Stimulated activated CD8-positive, alpha-beta memory T cell treated with anti-CD3 and anti-CD28 coated beads, Interleukin-12 subunit alpha, Interleukin-12 subunit beta, amount 100 ng/mL, for 24 hours (primary cell): ENCODE results near the gene CRB2.

Experiments
- DNase-seq: peaks from one replicate; pipeline ENCODE4 v3.0.0-alpha.2; 2020; ENCODE audit errors: extremely low read depth

The CRB2 gene

DNA sequence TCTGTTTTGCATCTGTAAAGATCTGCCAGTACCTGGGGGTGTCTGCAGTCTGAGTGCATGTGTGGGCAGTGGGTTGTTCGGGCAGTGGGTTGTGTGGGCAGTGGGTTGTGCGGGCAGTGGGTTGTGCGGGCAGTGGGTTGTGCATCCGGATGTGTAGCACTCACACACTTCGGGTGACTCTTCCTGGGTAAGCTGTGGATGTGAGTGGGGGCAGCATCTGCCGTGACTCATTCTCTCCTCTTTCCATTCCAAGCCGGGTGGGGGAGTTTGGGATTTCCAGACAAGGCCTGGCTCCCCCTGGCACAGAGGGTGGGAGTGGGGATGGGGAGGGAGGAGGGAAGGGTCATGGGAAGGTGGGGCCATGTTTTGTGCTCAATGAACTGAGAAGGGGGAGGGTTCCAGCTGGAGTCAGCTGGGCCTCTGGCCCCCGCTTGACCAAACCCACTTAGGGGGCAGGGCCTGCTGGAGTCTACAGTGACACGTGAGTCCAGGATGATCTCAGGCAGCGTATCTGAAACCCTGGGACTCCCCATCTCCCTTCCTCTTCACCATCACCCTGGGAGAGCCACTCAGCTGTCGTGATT, 8.3 kb downstream of the CRB2 start:
- no peak for DNase-seq

DNA sequence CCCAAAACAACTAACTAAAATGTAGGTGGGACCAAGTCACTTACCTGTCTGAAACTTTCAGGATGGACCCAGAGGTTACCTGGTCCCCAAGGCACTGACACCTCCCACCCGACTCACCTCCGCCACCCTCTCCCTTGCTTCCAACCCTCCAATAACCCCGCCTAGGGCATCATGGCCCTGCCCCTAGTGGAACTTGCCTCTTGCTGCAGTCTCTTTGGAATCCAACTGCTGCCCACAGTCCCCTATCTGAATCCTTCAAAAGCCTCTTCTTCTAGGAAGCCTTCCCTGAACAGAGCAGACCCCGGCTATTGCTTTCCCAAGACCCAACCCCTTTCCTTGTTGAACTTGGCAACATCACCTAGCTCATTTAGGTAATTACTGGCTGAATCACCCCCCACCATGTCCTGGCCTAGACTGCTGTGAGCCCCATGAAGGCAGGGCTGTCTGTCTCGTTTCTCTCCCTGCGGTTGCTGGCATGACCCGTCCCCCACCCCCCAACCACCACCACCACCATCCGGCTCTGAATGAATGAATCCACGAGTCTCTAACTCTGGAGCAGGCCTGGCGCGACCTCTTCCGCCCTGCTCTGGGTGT, 9.4 kb downstream of the CRB2 start:
- no peak for DNase-seq

DNA sequence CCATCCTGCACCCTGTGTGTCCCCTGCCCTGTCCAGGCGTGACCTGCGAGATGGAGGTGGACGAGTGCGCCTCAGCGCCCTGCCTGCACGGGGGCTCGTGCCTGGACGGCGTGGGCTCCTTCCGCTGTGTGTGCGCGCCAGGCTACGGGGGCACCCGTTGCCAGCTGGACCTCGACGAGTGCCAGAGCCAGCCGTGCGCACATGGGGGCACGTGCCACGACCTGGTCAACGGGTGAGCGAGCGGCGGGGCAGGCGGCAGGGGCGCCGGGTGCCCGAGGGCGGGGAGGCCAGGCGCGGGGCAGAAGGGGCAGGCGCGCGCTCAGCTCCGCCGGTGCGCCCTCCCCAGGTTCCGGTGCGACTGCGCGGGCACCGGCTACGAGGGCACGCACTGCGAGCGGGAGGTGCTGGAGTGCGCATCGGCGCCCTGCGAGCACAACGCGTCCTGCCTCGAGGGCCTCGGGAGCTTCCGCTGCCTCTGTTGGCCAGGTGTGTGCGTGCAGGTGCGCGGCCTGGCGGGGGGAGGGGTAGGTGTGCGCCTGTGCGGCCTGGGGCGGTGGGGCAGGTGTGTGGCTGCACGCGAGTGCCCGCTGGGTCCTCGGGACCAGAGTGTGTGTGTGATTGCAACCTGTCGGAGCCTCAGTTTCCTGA, 10.0 kb downstream of the CRB2 start:
- DNase-seq, result no peak

DNA sequence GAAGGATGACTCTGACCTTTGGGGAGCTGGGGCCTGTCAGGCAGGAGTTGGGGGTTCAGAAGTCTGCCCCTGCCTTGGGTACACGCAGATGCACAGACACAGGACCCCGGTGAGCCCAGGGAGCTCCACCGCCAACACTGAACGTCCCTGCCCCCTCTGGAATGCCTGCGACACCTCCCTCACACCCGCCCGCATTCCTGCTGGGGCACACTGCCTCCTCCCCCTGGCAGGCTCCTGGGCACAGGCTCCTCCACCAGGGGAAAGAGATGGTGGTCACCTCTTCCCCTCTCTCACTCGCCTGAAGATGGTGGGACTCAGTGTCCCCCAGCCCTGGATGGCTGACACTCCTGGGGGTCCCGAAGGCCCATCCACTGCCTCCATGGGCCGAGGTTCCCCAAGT, 12.0 kb downstream of the CRB2 start:
- DNase-seq, result no peak

DNA sequence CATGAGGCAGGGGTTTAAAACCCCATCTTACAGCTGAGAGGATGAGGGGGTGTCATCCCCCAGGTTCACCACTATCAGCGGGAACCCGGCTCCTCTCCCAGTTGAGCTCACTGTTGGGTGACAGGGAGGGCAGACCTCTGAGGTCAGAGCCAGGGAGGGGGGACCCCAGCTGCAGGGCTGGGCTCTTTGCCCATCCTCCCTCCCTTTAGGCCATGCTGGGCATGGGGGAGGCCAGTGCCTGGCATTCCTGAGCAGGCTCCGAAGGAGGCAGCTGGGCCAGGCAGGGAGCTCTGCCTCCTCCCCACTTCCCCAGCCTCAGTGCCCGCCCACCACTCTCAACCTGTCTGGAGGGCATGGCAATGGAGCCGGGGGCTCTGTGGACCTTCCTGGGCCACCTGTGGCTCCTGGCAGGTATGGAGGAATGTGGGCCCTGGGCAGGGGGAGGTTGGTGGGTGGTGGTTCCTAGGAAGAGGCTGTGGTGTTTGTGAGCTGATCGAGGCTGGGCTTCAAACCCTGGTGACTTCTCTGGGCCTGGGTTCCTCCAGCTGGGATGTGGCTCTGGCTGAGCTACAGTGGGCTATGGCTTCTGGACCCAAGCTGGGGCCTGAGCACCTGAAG, 12.6 kb downstream of the CRB2 start:
- no peak for DNase-seq

DNA sequence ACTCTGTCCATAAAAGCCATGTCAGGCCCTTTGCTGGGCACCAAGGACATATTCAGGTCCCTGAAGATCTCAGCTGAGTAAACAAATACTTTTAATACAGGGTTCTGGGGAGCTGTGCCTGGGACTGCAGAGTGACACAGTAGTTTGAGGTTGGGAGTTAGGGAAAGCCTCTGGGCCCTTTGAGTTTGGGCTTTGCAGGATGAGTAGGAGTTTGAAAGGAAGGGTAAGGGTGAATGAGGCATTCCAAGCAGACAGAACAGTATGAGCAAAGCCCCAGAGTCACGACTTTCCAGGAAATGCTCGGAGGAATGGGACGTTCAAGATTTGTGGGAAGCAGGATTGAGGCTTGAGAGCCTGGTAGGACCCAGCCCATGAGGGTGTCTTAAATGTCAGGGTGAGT, 13.3 kb downstream of the CRB2 start:
- no peak for DNase-seq

DNA sequence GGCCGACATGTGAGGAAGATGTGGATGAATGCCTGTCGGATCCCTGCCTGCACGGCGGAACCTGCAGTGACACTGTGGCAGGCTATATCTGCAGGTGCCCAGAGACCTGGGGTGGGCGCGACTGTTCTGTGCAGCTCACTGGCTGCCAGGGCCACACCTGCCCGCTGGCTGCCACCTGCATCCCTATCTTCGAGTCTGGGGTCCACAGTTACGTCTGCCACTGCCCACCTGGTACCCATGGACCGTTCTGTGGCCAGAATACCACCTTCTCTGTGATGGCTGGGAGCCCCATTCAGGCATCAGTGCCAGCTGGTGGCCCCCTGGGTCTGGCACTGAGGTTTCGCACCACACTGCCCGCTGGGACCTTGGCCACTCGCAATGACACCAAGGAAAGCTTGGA, 14.1 kb downstream of the CRB2 start:
- no peak for DNase-seq

DNA sequence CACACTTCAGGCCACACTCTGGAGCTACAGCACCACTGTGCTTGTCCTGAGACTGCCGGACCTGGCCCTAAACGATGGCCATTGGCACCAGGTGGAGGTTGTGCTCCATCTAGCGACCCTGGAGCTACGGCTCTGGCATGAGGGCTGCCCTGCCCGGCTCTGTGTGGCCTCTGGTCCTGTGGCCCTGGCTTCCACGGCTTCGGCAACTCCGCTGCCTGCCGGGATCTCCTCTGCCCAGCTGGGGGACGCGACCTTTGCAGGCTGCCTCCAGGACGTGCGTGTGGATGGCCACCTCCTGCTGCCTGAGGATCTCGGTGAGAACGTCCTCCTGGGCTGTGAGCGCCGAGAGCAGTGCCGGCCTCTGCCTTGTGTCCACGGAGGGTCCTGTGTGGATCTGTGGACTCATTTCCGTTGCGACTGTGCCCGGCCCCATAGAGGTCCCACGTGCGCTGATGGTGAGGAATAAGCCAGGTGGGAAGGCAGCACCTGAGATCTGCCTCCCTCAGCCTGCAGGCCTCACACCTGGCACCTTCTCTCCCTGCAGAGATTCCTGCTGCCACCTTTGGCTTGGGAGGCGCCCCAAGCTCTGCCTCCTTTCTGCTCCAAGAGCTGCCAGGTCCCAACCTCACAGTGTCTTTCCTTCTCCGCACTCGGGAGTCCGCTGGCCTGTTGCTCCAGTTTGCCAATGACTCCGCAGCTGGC, 14.7 kb downstream of the CRB2 start:
- DNase-seq, result no peak

DNA sequence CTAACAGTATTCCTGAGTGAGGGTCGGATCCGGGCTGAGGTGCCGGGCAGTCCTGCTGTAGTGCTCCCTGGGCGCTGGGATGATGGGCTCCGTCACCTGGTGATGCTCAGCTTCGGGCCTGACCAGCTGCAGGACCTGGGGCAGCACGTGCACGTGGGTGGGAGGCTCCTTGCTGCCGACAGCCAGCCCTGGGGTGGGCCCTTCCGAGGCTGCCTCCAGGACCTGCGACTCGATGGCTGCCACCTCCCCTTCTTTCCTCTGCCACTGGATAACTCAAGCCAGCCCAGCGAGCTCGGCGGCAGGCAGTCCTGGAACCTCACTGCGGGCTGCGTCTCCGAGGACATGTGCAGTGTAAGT, 15.2 kb downstream of the CRB2 start:
- DNase-seq, result no peak

DNA sequence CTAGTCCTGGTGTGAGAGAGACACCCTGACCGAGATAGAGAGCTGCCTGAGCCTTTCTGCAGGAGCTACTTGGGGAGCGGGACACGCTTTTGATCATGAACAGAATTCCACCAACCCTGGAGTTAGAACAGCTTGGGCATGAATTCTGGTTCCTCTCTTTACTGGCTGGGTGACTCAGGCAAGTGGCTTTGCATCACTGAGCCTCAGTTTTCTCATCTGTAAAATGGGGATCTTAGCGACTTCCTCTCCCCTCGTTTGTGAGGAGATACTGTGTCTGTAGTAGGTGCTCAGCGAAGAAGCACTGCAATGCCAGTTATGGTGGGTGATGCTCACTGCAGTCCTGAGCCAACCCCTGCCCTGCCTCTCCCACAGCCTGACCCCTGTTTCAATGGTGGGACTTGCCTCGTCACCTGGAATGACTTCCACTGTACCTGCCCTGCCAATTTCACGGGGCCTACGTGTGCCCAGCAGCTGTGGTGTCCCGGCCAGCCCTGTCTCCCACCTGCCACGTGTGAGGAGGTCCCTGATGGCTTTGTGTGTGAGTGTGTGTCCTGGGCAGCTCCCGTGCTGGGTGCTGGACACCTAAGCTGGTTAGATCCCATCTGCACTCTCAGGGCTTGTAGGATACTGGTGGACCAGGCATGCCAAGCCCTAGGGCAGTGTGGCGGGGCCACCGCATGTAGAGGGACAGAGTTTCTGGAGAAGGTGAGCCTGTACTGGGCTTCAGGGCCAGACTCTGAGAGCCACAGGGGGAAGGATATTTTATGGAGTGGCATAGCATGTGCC, 16.0 kb downstream of the CRB2 start:
- no peak for DNase-seq

DNA sequence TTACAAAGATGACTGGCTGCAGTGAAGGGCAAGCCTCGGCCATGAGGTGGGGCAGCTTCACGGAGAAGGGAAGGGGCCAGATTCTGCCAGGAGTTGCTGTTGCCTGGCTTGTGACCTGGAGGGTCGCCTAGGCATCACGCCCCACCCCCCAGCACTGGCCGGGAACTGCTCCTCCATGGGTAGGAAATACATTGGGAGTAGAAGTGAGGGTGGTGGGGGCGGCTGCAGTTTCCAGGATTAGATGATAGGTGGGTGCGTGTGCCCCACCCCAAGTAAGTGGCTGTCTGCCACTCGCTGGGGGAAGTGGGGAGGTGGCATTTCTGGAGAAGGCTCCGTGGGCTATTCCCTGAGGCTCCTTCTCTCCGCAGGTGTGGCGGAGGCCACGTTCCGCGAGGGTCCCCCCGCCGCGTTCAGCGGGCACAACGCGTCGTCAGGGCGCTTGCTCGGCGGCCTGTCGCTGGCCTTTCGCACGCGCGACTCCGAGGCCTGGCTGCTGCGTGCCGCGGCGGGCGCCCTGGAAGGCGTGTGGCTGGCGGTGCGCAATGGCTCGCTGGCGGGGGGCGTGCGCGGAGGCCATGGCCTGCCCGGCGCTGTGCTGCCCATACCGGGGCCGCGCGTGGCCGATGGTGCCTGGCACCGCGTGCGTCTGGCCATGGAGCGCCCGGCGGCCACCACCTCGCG, 16.9 kb downstream of the CRB2 start:
- DNase-seq, result no peak

DNA sequence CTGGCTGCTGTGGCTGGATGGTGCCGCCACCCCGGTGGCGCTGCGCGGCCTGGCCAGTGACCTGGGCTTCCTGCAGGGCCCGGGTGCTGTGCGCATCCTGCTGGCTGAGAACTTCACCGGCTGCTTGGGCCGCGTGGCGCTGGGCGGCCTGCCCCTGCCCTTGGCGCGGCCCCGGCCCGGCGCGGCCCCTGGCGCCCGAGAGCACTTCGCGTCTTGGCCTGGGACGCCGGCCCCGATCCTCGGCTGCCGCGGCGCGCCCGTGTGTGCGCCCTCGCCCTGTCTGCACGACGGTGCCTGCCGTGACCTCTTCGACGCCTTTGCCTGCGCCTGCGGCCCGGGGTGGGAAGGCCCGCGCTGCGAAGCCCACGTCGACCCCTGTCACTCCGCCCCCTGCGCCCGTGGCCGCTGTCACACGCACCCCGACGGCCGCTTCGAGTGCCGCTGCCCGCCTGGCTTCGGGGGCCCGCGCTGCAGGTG, 17.5 kb downstream of the CRB2 start:
- DNase-seq, result no peak

DNA sequence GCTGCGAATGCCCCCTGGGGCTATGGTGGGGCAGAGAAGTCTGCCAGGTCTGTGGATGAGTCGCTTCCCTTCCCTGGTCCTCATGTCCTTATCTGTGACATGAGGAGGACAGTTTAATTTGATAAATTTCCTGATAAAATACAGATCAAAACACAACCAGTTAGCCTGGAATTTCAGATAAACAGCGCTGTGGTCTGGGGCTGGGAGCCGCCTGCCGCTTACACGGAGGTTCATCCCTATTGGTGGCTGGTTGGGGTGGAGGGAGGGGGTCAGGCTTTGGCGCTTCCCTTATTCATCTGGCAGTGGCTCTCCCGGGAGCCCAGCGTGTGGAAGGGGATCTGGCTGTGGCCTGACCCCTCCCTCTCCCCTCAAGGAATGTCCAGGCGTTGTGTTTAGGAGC, 17.9 kb downstream of the CRB2 start:
- no peak for DNase-seq

DNA sequence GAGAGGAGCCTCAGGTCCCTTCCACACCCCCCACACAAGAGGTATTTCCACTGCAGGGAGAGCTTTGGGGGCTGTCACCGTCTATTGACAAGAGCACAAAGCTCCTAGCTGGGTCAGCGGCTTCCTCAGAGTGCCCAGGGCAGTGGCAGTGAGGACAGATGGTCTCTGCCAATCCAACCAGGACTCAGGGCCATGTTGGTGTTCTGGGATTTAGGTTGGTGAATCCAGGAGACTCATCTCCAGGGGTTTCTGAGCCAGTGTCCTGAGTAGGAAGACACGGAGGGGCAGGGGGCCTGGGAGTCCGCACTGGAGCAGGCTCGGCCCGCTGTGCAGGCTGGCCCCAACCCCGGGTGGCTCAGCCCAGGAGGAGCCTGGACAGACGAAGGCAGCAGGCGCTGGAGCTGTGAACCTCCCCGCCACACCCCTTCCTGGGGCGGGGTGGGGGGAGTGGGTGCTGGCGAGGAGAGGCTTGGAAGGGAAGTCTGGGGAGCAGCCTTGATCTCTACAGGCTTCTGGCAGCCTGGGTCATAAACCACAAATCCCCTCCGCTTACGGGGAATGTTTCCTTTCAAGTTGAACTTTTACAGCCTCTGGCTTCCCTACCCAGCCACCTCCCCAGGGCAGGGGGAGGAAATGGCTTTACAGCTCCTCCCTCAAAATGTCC, 19.6 kb downstream of the CRB2 start:
- DNase-seq, result no peak

DNA sequence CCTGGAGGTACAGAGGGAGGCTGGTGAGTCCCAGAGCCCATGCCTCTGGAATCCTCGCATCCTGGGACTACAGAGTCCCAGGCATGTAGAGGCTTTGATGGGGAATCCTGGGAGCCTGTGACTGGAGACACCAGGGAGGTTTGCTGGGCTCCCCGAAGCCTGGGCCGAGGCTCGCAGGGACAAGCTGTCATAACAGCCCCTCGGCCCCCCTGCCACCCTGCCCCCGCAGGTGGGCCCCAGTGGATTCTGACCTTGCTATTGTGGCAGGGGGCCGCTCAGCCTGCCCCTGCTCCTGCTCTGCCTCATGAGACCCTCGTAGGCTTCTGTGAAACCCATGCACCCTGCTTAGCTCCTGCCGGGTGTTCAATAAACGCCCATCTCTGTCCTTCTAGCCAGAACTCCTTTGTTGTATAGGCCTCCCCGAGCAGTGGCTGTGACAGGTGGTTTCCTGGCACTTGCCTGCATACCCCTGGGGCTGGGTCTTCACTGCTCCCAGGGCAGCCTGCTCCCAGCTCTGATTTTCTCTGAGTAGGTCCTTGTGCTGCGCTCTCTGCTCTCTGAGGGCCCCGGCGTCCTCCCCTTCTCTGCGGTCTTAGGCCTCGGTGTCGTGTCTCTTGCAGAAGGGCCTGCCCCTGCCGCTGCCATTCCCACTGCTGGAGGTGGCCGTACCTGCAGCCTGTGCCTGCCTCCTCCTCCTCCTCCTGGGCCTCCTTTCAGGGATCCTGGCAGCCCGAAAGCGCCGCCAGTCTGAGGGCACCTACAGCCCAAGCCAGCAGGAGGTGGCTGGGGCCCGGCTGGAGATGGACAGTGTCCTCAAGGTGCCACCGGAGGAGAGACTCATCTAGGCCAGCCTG, 20.4 kb downstream of the CRB2 start:
- no peak for DNase-seq

DNA sequence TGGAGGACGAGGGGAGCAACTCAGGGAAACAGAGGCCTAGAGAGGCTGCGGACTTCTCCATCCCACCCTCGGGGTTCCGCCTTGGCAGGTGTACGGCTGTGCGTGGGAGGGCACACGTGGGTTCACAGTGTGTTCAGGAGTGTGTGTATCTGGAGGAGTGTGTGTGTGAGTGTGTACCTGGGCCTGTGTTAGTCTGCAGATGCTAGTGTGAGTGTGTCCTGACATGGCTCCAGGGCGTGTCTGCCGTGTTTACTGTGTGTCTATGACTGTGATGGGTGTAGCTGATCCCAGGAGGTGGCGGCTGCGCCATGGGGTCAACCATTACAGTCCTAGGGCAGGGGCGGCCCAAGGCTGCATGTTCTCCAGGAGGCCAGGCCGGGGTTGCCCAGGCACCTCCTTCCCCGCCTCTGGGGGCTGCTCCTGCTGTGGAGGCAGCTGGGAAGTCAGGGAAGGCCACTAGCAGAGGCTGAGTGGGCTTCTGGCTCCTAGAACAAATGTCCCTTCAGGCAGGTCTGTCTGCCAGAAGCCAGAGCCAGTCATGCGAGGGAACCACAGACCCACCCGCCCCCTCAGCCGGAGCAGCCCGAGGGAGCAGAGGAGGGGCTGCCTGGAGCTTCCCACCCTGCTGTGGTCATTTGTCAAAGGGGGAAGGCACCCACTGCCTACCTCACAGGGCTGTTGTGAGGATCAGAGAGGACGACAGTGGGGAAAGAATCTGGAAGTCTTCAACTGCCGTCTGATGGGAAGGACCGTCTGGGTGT, 21.4 kb downstream of the CRB2 start:
- DNase-seq, result no peak

DNA sequence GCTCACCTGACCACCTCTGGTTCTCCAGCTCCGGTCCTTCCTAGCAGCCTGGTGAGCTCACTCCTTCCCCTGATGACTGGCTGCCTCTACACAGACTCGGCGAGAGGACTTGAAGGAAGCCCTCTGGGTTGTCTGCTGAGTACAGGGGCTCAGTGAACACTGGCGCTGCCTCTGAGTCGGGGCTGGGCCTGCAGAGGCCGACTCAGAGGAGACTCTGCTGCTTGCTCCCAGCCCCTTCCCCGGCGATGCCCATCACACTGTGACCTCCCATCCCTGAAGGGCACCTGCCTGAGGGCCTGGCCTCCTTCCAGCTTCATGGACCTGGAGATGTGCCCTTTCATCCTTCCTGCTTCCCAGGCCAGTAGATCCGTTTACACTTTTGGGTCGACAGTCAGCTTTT, 22.0 kb downstream of the CRB2 start:
- no peak for DNase-seq

DNA sequence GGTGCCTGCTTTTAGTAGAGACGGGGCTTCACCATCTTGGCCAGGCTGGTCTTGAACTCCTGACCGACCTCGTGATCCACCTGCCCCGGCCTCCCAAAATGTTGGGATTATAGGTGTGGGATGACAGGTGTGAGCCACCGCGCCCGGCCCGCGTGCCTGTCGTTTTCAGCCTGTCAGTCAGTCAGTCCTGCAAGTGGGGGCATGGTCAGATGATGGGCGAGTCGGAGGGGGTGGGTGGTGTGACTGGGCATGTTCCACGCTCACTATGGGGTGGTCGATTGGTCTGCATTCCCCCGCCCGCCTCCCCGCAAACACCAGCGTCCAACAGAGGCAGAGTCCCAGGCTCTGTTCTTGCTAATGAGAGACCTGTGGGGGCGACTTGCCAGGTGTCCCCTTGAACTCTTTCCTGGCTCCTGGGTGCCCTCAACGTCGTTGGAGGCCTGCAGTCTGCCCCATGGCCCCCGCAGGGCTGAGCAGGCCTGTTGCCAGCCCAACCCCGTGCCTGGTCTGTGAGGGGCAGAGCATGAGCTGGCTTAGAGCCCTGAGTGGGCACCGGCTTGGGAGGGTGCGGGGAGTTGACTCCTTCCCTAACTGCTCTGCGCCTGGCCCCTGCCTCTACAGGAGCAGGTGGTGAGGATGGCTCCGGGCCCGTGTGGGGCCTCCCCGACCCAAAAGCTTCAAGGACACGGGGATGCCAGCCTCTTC, 23.1 kb downstream of the CRB2 start:
- DNase-seq, result no peak
